NCI-H345 (cell line): ENCODE measurements around the gene DHX30.

Experiments
- DNase-seq: peaks from one replicate; lab custom pipeline; 2025; lab: John Stamatoyannopoulos, UW

Gene DHX30

DNA sequence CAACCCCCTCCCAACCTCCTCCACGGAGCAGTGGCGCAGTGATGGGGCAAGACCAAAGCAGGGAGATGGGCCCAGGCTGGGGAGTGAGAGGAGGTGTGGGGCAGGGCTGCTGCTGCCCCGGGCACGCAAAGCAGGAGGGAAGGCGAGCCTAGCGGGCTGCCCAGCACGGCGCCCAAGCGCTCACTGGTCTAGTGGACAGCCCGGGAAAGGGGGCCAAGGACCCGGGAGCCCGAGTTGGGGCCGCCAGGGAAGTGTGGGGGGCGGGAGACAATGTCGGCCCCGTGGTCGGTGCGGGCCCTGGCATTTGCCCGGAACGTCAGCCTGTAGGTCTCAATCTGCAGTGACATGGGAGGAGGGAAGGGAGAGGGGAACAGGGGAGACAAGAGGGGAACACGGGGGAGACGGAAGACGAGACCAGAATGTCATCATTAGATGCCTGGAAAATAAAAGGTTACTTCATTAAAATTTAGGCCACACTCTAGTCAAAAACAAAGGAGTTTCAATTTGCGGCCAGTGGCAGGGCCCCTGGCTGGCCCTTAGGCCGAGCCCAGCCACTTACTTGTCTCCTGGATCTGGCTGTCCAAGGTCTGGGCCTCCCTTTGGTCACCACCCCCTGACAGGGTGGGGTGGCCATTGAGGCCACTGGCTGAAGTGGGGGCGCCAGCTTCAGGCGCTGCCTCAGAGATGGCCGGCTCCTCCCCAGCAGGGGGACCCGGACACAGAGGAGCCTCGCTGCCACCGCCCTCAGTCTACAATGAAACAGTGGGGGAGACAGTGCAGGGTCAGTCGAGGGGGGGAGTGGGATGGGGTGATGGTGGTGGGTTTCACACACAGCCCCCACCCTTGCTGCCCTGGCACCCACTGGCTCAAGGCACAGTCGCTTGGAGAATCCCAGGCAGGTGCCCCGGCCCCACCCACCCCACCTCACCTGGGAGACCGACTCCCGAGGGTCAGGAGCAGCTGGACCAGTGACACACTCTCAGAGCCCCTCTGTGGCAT, 50.0 kb downstream of the DHX30 start:
- DNase-seq, result no peak

GRCh38 chr3:47854267-47854666, 51.3 kb downstream of the DHX30 start:
- no peak for DNase-seq

DNA sequence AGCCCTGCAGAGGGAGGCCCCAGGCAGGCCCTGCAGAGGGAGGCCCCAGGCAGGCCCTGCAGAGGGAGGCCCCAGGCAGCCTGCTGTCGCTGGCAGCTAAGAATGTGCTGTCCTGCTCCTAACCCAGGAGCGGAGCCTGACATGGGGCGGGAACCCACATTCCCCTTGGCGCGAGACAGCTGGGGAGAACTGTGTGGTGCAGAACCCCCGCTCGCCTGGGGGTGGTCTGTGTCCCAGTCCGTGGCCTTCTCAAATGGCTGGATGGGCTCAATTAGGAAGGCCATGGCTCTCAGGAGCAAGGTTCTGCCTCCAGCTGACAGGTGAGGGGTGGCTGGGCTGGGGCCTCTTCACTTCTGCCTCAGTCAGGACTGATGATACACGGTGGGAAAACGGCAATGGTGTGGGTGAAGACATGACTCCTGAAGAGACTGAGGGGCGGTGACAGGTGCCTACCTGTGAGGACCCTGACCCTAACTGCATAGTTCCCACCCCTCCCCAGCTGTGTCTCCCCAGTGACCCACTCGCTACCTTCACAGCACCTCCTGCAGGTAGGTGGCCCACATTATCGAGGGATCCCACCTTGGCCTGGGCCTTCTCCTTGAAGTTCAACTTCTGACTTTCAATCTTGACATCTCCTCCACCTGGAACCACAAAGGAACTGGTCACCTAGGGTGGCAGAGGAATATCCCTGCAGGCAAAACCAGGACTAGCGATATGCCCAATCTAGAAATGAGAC, 52.0 kb downstream of the DHX30 start:
- no peak for DNase-seq

- no peak for DNase-seq
Measured at GRCh38 chr3:47855461-47856383, 52.8 kb downstream of the DHX30 start.

GRCh38 chr3:47856669-47857068, 53.7 kb downstream of the DHX30 start:
- DNase-seq, result no peak

DNA sequence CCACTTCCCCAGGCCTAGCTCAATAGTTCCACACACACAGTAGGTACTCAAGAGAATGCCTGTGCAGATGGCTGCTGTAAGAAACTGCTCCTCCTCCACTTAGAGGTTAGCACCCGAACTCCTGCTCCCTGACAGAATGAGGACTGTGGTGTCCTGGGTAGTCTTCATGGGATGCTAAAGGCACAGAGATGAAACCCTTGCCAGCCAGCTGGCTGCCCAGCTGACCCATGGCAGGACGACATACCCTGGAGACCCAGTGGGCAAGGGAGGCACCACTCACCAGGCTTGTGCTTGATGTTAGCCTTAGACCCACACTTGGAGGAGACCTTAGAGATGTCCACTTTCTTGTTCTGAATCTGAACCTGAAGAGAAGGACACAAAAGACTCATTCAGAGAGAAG, 54.2 kb downstream of the DHX30 start:
- DNase-seq, result no peak

DNA sequence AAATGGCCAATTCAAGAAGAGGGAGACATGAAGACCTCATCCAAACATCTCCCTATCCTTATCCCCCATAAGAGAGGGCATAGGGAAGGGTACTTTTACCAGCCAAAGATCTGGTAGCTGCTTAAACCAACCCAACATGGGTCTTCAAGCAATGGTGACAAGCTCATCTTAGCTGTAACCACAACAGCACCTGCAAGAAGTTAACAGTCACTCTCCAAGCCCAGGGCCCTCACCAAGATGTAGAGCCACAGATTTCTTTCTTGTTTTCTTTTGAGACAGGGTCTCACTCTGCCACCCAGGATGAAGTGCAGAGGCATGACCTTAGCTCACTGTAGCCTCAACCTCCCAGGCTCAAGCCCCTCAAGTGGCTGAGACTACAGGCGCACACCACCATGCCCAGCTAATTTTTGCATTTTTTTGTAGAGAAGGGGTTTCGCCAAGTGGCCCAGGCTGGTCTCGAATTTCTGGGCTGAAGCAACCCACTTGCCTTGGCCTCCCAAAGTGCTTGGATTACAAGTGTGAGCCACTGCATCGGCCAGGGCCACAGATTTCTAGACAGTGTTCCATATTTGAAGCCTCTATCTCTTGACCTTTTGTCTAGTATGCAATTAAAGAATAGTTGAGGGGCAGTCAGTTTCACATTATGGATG, 57.1 kb downstream of the DHX30 start:
- no peak for DNase-seq

DNA sequence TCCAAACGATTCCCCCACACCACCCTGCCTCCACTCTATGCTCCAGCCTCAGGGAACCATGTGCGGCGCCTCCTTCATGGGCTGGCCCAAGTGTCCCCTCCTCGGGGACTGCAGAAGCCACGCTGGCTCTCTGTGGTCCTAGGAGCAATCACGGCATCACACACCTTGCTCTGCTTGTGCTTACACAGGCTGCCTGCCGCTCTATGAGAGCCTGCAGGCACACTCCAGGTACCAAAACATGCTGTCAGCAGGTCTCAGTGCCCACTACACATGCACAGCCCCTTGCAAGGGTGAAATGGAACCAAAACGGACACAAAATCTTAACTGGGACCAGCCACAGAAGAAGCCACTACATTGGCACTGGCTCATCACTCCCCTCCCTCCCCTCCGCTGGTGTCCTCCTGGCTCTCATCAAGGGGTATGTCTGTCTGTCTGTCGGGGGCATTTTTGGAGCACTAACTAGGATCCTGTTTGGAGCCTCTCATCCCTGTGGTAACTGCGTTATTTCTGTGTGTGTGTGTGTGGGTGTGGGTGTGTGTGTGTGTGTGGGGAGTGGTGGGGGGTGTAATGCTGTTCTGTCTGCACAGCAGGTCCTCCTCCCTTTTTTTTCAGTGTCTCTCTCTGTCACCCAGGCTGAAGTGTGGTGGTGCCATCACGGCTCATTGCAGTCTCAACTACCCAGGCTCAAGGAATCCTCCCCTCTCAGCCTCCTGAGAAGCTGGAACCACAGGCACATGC, 60.6 kb downstream of the DHX30 start:
- DNase-seq, result no peak

- DNase-seq, result no peak
Measured at GRCh38 chr3:47865192-47865591, 62.3 kb downstream of the DHX30 start.

- no peak for DNase-seq
Measured at GRCh38 chr3:47867451-47868044, 64.6 kb downstream of the DHX30 start.

- no peak for DNase-seq
Measured at GRCh38 chr3:47868306-47868705, 65.4 kb downstream of the DHX30 start.

- no peak for DNase-seq
Measured at GRCh38 chr3:47870156-47870555, 67.2 kb downstream of the DHX30 start.

GRCh38 chr3:47870702-47871260, 67.8 kb downstream of the DHX30 start:
- no peak for DNase-seq

- no peak for DNase-seq
Measured at GRCh38 chr3:47871389-47871788, 68.5 kb downstream of the DHX30 start.

DNA sequence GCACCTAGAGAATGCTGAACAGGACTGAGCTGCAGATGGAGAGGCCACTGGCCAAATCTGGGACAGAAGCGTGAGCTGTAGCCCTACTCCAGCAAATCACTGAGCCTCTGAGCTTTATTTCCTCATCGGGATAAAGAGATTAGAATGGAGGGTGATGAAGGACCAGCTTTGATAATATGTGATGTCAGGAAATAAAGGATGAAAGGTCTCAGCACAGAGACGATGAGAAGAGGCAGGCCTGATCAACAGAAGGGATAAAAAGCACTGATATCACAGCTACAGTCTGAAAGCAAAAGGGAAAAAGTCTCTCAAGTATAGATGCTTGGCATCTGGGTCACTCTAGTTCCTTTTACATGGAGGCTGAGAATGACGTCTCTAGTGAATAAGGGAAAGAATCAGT, 70.0 kb downstream of the DHX30 start:
- no peak for DNase-seq

DNA sequence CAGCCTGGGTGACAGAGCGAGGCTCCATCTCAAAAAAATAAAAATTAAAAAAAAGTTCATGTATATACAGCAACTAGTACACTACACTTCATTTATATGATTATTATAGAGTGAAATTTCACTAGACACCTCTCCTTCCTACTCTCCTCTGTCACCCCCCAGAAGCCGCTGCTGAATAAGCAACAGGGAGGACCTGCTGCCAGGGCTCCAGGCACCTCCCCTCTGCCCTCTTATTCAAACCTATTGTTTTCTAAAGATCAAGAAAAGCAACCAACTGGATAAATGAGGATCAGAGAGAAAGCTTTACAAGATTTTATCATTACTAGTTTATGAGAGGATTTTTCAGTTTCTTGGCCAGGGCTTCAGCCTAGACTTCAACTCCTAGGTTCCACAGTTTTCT, 71.5 kb downstream of the DHX30 start:
- DNase-seq, result no peak

DNA sequence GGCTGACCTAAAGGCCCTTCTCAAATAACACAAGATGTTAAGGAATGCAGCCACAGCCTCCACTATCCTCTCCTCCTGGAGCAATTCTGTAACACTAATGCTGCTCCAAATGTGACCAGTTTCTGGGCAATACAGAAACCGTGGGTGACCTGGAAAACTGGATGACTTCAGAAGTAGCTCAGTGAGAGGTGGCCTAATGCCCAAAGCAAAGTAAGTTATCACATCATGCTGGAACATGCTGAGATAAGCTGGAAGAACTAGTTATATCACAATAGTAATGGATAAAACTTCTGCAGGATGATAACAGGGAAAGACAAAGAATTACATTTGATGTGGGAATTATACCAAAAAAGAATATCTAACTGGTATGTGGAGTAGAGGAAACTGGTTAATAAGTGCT, 72.0 kb downstream of the DHX30 start:
- no peak for DNase-seq

DNA sequence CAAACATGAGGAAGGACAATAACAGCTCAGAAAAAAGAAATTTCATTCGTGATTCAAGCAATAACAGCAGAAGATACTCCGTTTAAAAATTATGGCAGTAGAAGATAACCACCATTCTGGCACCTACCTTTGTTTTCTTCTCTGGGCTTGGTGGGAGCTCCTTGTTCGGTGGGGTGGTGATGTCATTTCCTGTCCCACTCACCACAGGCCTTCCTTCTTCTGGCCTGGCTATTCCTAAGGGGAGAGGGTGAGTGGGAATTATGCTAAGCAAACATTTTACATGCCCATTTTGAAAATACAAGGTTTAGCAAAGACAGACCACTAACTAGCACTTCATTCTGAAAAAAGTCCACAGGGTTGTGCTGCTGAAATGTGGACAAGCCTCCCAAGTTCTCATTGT, 74.4 kb downstream of the DHX30 start:
- DNase-seq, result no peak

DNA sequence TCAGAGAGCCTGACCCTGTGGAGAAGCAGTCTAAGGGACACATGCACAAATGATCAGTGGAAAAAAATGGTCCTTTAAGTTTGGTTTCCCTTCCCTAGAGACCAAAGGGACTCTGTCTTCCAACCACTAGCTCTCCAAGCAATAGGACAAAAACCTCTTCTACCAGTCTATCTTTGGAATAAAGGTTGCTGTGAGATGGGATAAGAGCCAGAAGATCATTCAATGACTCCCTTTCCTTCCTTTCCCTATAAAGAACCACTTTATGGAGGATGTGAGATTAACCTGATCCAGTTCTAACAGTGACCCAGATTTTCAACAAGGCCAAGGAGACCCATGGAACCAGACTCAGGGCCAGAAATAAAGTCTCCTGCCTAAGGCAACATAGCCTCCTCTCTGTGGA, 74.8 kb downstream of the DHX30 start:
- no peak for DNase-seq

- DNase-seq, result no peak
Measured at GRCh38 chr3:47882338-47882737, 79.4 kb downstream of the DHX30 start.
